Effector CD8-positive, alpha-beta T cell (primary cell): ENCODE measurements around the gene RNFT2.

Experiments used
- DNase-seq: peaks from one replicate; lab custom pipeline; 2025; lab: John Stamatoyannopoulos, UW

RNFT2 gene

GRCh38 chr12:116879509-116880212 lies 141.5 kb downstream of the RNFT2 start:
- DNase-seq: no peak

- DNase-seq: no peak
These were observed 142.2 kb downstream of the RNFT2 start for GRCh38 chr12:116880213-116880816.

GRCh38 chr12:116880817-116881324 lies 142.8 kb downstream of the RNFT2 start:
- no peak for DNase-seq

DNA sequence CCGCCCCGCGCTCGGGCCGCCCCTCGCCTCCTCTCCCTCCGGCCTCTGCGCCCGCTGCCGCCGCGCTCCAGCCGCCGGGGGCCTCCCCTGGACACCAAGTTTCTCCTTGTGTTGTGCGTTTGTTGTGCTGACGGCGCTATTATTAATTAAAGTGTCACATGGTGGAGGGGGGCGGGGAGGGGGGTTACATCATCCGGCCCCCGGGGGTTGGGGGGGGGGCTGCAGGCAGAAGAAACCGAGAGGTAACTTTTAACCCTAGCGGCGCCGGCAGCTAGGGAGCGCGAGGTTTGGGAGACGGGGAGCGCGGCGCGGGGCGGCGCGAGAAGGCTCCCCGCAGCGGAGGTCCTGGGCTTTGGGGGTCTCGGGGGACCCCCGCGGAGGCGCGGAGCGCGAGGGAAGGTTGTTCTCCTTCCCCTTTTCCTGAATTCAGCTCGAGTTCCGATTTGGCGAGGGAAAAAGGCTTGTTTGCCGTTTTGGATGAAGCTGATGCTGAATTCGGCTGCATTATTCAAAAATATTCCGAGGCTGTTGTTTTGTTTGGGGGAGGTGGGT lies 143.3 kb downstream of the RNFT2 start, which contains the start of gene HRK:
HRK (minus strand) TSS at position 117 of the 552 bp plus-strand sequence. CDS start 134 bp downstream, outside the sequence.
- no peak for DNase-seq

- DNase-seq: no peak
These were observed 143.9 kb downstream of the RNFT2 start for GRCh38 chr12:116881877-116882507.

DNA sequence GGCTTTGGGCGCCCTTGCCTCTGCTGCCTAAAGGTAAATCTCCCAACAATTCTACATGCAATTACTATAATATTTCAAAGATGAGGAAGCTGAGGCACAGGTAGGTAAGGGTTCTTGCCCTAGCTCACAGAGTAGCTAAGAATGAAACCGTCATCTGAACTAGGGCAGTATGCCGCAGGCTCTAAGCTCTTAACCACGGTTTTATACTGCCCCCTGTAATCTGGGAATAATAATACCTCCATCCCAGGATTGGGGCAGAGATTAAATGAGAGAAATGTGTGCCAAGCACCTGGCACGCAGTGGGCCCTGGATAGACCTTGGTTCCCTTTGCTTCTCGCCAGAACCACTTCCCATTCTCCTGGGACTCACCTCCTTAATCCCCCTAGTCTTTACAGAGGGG lies 144.6 kb downstream of the RNFT2 start:
- no peak for DNase-seq

GRCh38 chr12:116884871-116885270 lies 146.8 kb downstream of the RNFT2 start:
- DNase-seq: no peak

DNA sequence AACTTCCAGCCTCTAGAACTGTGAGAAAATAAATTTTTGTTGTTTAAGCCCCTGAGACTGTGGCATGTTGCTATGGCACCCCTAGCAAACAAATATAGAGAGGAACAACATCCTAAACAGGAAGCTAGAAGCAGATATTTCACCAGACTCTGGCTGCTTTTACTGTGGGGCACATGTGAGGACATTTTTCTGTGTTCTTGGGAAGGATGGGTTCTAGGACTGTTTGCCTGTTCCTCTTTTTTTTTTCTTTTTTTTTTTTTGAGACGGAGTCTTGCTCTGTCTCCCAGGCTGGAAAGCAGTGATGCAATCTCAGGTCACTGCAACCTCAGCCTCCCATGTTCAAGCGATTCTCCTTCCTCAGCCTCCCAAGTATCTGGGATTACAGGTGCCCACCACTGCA lies 147.4 kb downstream of the RNFT2 start:
- no peak for DNase-seq

DNA sequence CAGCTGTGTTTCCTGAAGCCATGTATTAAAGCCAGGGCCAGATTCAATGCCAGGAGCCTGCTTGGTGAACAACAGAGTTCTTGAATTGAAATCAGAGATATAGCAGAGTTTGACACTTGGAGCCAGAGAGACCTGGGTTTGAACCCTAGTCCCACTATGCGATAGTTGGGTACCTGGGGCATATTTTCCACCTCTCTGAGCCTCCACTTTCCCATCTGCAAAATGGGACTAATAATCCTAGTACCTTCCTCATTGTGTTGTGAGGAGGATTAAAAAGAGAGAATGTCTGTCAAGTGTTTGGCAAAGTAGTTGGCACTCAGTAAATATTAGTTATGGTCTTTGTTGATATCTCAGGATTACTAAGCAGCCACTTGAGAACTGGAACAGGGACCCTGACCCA lies 149.1 kb downstream of the RNFT2 start:
- DNase-seq: no peak

- DNase-seq: no peak
These were observed 149.8 kb downstream of the RNFT2 start for GRCh38 chr12:116887897-116888296.

DNA sequence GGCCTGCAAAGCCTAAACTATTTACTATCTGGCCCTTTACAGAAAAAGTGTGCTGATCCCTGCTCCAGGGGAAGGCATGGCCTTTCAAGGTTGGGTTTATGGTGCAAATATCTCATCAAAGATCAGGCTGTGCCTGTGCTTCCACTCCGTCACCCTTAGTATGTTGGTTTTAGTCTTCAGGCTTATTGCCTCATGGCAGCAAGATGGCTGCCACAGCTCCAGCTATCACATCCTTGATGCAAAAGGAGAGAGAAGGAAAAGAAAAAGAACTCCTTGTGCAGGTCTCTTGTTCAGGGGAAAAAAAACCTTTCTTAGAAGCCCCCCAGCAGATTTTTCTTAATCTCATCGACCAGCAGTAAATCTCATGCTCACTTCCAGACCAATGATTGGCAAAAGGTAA lies 152.2 kb downstream of the RNFT2 start:
- DNase-seq: no peak

GRCh38 chr12:116891019-116891418 lies 152.9 kb downstream of the RNFT2 start:
- DNase-seq: no peak

DNA sequence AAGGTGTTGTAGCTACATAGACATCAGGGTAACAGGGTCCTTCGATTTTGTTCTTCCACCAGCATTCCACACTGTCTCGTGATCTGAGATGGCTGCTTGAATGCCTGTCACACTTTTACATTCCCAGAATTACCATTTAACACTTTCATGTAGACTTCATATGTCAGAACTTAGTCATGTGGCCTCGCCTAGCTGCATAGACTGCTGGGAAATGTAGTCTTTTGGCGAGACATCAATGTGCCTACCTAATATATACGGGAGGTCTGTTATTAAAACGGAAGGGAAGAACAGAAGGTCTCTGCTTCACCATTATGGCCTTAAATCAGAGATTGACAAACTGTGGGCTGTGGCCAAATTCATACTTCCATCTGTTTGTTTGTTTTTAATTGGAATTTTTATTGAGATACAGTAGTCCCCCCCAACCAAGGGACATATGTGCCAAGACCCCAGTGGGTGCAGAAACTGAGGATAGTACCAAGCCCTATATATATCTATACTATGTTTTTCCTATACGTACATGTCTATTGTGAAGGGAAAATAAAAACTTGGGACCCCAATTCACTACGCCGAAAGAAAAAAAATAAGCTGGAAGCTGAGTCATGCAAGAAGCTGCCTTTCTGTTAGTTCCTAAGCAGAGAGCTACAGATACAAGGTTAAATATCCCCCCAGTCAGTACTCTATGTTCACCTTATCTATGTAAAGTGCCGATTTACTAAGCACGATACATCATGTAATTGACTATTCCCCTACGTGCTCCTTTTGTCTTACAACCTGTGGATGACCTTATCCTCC lies 154.4 kb downstream of the RNFT2 start:
- DNase-seq: no peak

GRCh38 chr12:116894913-116895312 lies 156.8 kb downstream of the RNFT2 start:
- no peak for DNase-seq

GRCh38 chr12:116896411-116896924 lies 158.4 kb downstream of the RNFT2 start:
- DNase-seq: no peak

DNA sequence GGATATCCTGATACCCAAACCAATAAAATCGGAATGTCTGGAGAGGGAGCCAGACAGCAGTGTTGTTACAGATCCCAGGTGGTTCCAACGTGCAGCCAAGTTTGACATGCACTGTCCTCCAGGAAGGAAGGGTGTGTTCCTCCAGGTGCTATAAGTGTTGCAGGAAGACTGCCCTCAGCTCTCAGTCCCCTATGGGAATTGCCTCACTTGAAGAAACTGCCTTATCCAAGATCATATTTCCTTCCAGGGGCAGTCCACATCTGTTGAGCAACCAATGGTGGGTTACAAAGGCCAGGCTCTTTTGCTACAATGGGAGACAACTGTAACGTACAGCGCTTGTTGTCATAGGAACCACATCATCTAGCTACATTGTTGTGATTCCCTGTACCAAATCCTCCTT lies 159.4 kb downstream of the RNFT2 start:
- no peak for DNase-seq

- no peak for DNase-seq
These were observed 160.6 kb downstream of the RNFT2 start for GRCh38 chr12:116898669-116899068.

DNA sequence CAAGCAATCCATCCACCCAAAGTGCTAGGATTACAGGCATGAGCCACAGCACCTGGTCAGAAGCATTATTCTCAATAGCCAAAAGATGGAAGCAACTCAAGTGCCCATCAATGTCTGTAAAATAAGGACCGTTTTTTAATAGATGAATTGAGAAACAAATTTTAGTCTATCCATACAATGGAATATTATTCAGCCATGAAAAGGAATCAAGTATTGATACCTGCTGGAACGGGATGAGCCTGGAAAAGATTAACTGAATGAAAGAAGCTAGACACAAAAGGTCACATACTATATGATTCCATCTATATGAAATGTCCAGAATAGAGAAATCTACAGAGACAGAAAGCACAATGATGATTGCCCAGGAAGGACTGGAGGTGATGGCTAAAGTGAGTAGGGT lies 163.5 kb downstream of the RNFT2 start:
- DNase-seq: no peak
